H1 (cell line): ENCODE measurements around the gene ESYT1. TPM values are rescaled to one million over a fixed set of nuclear protein-coding genes. Genes with fewer than 3 reads are reported as not detected.

ENCODE experiments used
- CTCF ChIA-PET: fragments of 300-600 bp; sonication (Branson Sonifier 250); formaldehyde crosslinking; loops from one replicate; lab custom pipeline; 2021; ENCODE audit not compliant: partially characterized antibody; lab: Charles Lee
- POLR2A ChIA-PET: fragments of 300-600 bp; sonication (Branson Sonifier 250); formaldehyde crosslinking; loops from one replicate; lab custom pipeline; 2021; ENCODE audit warnings: inconsistent platforms; ENCODE audit not compliant: partially characterized antibody; lab: Charles Lee
- DNase-seq, 2 experiments: peaks; one replicate each; pipeline versions ENCODE4 v3.0.0 to v3.0.0-alpha.2; 2010 to 2022; ENCODE audit warnings: low spot score in 2 of 2, low read depth in 1 of 2, mixed read lengths in 1 of 2
- FAIRE-seq: peaks from 2 replicates; lab custom pipeline; 2011; peaks lifted over from hg19 to GRCh38; lab: Jason Lieb, UNC
- H2AFZ ChIP-seq: 2 replicates; pipeline ENCODE4 v1.8.1; 2012; ENCODE audit warnings: low read length, inconsistent platforms
- H2AK5ac ChIP-seq: 2 replicates; pipeline ENCODE4 v1.6.1; 2013; ENCODE audit warnings: low read depth, low read length
- H2BK120ac ChIP-seq: replicated peaks from 2 replicates; pipeline ENCODE3; 2013; ENCODE audit warnings: low read depth, low read length, inconsistent platforms
- H2BK12ac ChIP-seq: 2 replicates; pipeline ENCODE4 v1.6.1; 2013; ENCODE audit warnings: low read depth, low read length
- H2BK15ac ChIP-seq: 2 replicates; pipeline ENCODE4 v1.6.1; 2013; ENCODE audit warnings: low read length
- H2BK20ac ChIP-seq: 2 replicates; pipeline ENCODE4 v1.6.1; 2013; ENCODE audit warnings: low read length
- H2BK5ac ChIP-seq: 2 replicates; pipeline ENCODE4 v1.6.1; 2013; ENCODE audit warnings: low read depth, low read length
- H3K14ac ChIP-seq: 2 replicates; pipeline ENCODE4 v1.6.1; 2013; ENCODE audit warnings: inconsistent platforms; ENCODE audit not compliant: insufficient read length
- H3K18ac ChIP-seq: 2 replicates; pipeline ENCODE4 v1.6.1; 2013; ENCODE audit warnings: low read length; ENCODE audit errors: extremely low read depth
- H3K23ac ChIP-seq: 2 replicates; pipeline ENCODE4 v1.6.1; 2013; ENCODE audit warnings: inconsistent platforms; ENCODE audit not compliant: insufficient read length
- H3K23me2 ChIP-seq: 2 replicates; pipeline ENCODE4 v1.6.1; 2013; ENCODE audit warnings: low read depth, low read length
- H3K27ac ChIP-seq: 2 replicates; pipeline ENCODE4 v1.6.1; 2011; ENCODE audit warnings: low read depth, low read length, inconsistent platforms
- H3K27me3 ChIP-seq, 4 experiments: replicated peaks in 1 of 4; 1 replicate in 1 of 4; 2 replicates in 3 of 4; pipeline versions ENCODE4 v1.6.1 to v1.8.1; 2011 to 2013; ENCODE audit warnings: low read length in 3 of 4, mild to moderate bottlenecking in 3 of 4, inconsistent platforms in 2 of 4, mixed read lengths in 2 of 4, moderate library complexity in 1 of 4; ENCODE audit not compliant: control insufficient read depth in 3 of 4, insufficient read depth in 3 of 4; ENCODE audit errors: extremely low read depth in 1 of 4
- H3K36me3 ChIP-seq, 4 experiments: 2 replicates each; pipeline versions ENCODE4 v1.6.1 to v1.8.1; 2011 to 2013; ENCODE audit warnings: mild to moderate bottlenecking in 4 of 4, low read length in 3 of 4, moderate library complexity in 2 of 4, control low read depth in 1 of 4, inconsistent platforms in 1 of 4; ENCODE audit not compliant: insufficient read depth in 4 of 4, control insufficient read depth in 2 of 4
- H3K4ac ChIP-seq: replicated peaks from 2 replicates; pipeline ENCODE3; 2013; ENCODE audit warnings: low read length, low read depth, mixed read lengths, inconsistent platforms; ENCODE audit not compliant: insufficient read length
- H3K4me1 ChIP-seq, 4 experiments: replicated peaks in 1 of 4; 1 replicate in 1 of 4; 2 replicates in 3 of 4; pipeline versions ENCODE4 v1.6.1 to v1.8.1; 2011 to 2013; ENCODE audit warnings: low read length in 3 of 4, inconsistent platforms in 2 of 4, mixed read lengths in 1 of 4; ENCODE audit not compliant: insufficient read depth in 4 of 4, control insufficient read depth in 3 of 4
- H3K4me2 ChIP-seq, 2 experiments: 2 replicates each; pipeline versions ENCODE4 v1.6.1 to v1.8.1; 2011 to 2013; ENCODE audit warnings: low read depth in 2 of 2, low read length in 2 of 2, control low read depth in 1 of 2, inconsistent platforms in 1 of 2, mild to moderate bottlenecking in 1 of 2; ENCODE audit not compliant: insufficient read depth in 1 of 2
- H3K4me3 ChIP-seq, 4 experiments: fragments of 200-600, 300-600 bp in 1 of 4; sonication (generic), shearing (Covaris generic), sonication (Bioruptor Twin) in 1 of 4; 2 replicates each; pipeline versions ENCODE4 v1.5.1 to v1.8.1; 2011 to 2016; ENCODE audit warnings: low read length in 4 of 4, low read depth in 3 of 4, control low read depth in 2 of 4, inconsistent platforms in 2 of 4, mild to moderate bottlenecking in 2 of 4, mixed read lengths in 1 of 4, moderate library complexity in 1 of 4; ENCODE audit not compliant: insufficient read depth in 2 of 4; ENCODE audit errors: extremely low read depth in 1 of 4
- H3K56ac ChIP-seq: replicated peaks from 2 replicates; pipeline ENCODE3; 2013; ENCODE audit warnings: low read depth, mild to moderate bottlenecking, mixed read lengths, low read length, inconsistent platforms; ENCODE audit not compliant: insufficient read length
- H3K79me1 ChIP-seq: 2 replicates; pipeline ENCODE4 v1.6.1; 2013; ENCODE audit warnings: low read depth, low read length, control low read depth
- H3K79me2 ChIP-seq, 2 experiments: 2 replicates each; pipeline versions ENCODE4 v1.6.1 to v1.8.1; 2012 to 2013; ENCODE audit warnings: low read length in 2 of 2, mild to moderate bottlenecking in 2 of 2, inconsistent platforms in 1 of 2; ENCODE audit not compliant: insufficient read depth in 2 of 2, control insufficient read depth in 1 of 2
- H3K9ac ChIP-seq, 4 experiments: replicated peaks in 1 of 4; 1 replicate in 1 of 4; 2 replicates in 3 of 4; pipeline versions ENCODE4 v1.6.1 to v1.8.1; 2011 to 2013; ENCODE audit warnings: low read depth in 3 of 4, low read length in 3 of 4, control low read depth in 2 of 4, mild to moderate bottlenecking in 2 of 4, moderate library complexity in 2 of 4, inconsistent platforms in 1 of 4; ENCODE audit errors: extremely low read depth in 1 of 4
- H3K9me3 ChIP-seq, 2 experiments: 2 replicates each; pipeline versions ENCODE4 v1.6.1 to v1.8.1; 2012 to 2013; ENCODE audit warnings: mild to moderate bottlenecking in 2 of 2, moderate library complexity in 2 of 2, control low read depth in 1 of 2, inconsistent platforms in 1 of 2, low read depth in 1 of 2, low read length in 1 of 2, mixed read lengths in 1 of 2; ENCODE audit not compliant: insufficient read depth in 2 of 2
- H4K20me1 ChIP-seq, 2 experiments: replicated peaks in 1 of 2; 2 replicates each; pipeline versions ENCODE3 to v1.8.1; 2011 to 2013; ENCODE audit warnings: inconsistent platforms in 2 of 2, low read length in 2 of 2, mild to moderate bottlenecking in 1 of 2; ENCODE audit not compliant: insufficient read depth in 2 of 2, control insufficient read depth in 1 of 2
- H4K5ac ChIP-seq: 2 replicates; pipeline ENCODE4 v1.6.1; 2013; ENCODE audit warnings: low read length, low read depth, mixed read lengths, inconsistent platforms; ENCODE audit not compliant: insufficient read length
- H4K8ac ChIP-seq: 2 replicates; pipeline ENCODE4 v1.8.0; 2013; ENCODE audit warnings: mild to moderate bottlenecking, moderate library complexity, low read length, inconsistent platforms; ENCODE audit not compliant: insufficient read depth; ENCODE audit errors: extremely low read depth
- H4K91ac ChIP-seq: replicated peaks from 2 replicates; pipeline ENCODE3; 2013; ENCODE audit warnings: low read length, mixed read lengths, inconsistent platforms; ENCODE audit not compliant: insufficient read length
- CEBPB ChIP-seq: IDR thresholded peaks from 2 replicates; pipeline ENCODE4 v1.6.1; 2012; ENCODE audit warnings: low read depth, low read length
- CREB1 ChIP-seq: IDR thresholded peaks from 2 replicates; pipeline ENCODE4 v1.6.1; 2012; ENCODE audit warnings: inconsistent platforms
- EP300 ChIP-seq, 2 experiments: IDR thresholded peaks; 1 replicate in 1 of 2; 2 replicates in 1 of 2; pipeline ENCODE4 v1.6.1; 2011 to 2012; ENCODE audit warnings: low read depth in 2 of 2, low read length in 2 of 2, mild to moderate bottlenecking in 2 of 2, borderline replicate concordance in 1 of 2, inconsistent platforms in 1 of 2, moderate library complexity in 1 of 2
- HDAC6 ChIP-seq: IDR thresholded peaks from one replicate; pipeline ENCODE4 v1.7.1; 2012; ENCODE audit warnings: low read depth, mild to moderate bottlenecking, inconsistent platforms, low read length, moderate library complexity
- JUN ChIP-seq: IDR thresholded peaks from 2 replicates; pipeline ENCODE4 v1.6.1; 2011; ENCODE audit warnings: low read depth, mild to moderate bottlenecking, improper control_type of control experiment, low read length
- JUND ChIP-seq: IDR thresholded peaks from 2 replicates; pipeline ENCODE4 v1.6.1; 2011; ENCODE audit warnings: mild to moderate bottlenecking, improper control_type of control experiment, low read length
- NANOG ChIP-seq: IDR thresholded peaks from 2 replicates; pipeline ENCODE4 v1.6.1; 2011; ENCODE audit warnings: low read length, low read depth, mild to moderate bottlenecking, inconsistent platforms; ENCODE audit not compliant: insufficient read depth, poor library complexity, severe bottlenecking
- POLR2AphosphoS5 ChIP-seq: IDR thresholded peaks from 2 replicates; pipeline ENCODE4 v1.6.1; 2011; ENCODE audit warnings: low read depth, low read length
- RFX5 ChIP-seq: IDR thresholded peaks from 2 replicates; pipeline ENCODE4 v1.6.1; 2011; ENCODE audit warnings: low read depth, low read length, improper control_type of control experiment, borderline replicate concordance
- SIRT6 ChIP-seq: IDR thresholded peaks from one replicate; pipeline ENCODE4 v1.7.1; 2012; ENCODE audit warnings: low read length, inconsistent platforms
- SP1 ChIP-seq: IDR thresholded peaks from 2 replicates; pipeline ENCODE4 v1.6.1; 2011; ENCODE audit warnings: low read depth, low read length
- SRF ChIP-seq: IDR thresholded peaks from 2 replicates; pipeline ENCODE4 v1.6.1; 2011; ENCODE audit warnings: mild to moderate bottlenecking, low read depth, low read length, moderate library complexity
- WGBS, 2 experiments: shearing (Covaris generic) in 1 of 2; methylation state at CpG; one replicate each; pipeline versions ENCODE4 v1.1.6 to v1.1.7; 2013 to 2015; ENCODE audit warnings: low lambda C conversion rate in 2 of 2, mixed read lengths in 2 of 2, inconsistent platforms in 1 of 2, low coverage in 1 of 2, missing lambda C conversion rate in 1 of 2; ENCODE audit not compliant: insufficient replicate concordance in 2 of 2, insufficient coverage in 1 of 2, insufficient read length in 1 of 2; ENCODE audit errors: extremely low coverage in 1 of 2, missing lambda C conversion rate in 1 of 2; 5-methylcytosine and 5-hydroxymethylcytosine counted together
- polyA plus RNA-seq, 7 experiments: library from polyadenylated mRNA; depleted of rRNA in 3 of 7; stranded (reverse) in 5 of 7; unstranded in 2 of 7; fragments of >200 nt in 5 of 7; fragments of 200-250 nt in 2 of 7; gene quantifications; 1 replicate in 5 of 7; 2 replicates in 1 of 7; 4 replicates in 1 of 7; pipeline versions ENCODE4 v1.2.1 to v1.2.3, GENCODE V29; 2011 to 2013; ENCODE audit warnings: missing spikeins in 2 of 7, mixed read lengths in 2 of 7
- total RNA-seq: library from RNA; stranded (reverse); fragmentation: NEBNext Ultra II Directional; extraction: Animal tissue kit (Norgen Biotek cat#: 25700); gene quantifications from 2 replicates; pipeline ENCODE4 v1.2.1, GENCODE V29; 2021

ESYT1 gene
- total and polyA plus RNA-seq, 2 of the 8 experiments (the other 6 are each of a cell fraction or from before 2014, with no cell fraction given) = 86.9 to 165 TPM

- H3K27me3 ChIP-seq = no peaks in the 10 kb centered on the region
- peak overlapping the region; percentile 92 for H3K27ac ChIP-seq
- H3K23ac ChIP-seq = no peak overlapping the region
- peak overlapping the region; percentile 79 to 95 (median 86) for H3K9ac ChIP-seq
- H3K79me1 ChIP-seq = peaks cover 6% of the 10 kb centered on the region; the same call in 1 of the 2 replicates
- no peaks in the 10 kb centered on the region; a peak in 1 of 4 replicates for H3K9me3 ChIP-seq
- H2AFZ ChIP-seq = peak overlapping the region; percentile 99
- H2BK15ac ChIP-seq = peak overlapping the region; percentile 100
- H3K36me3 ChIP-seq = peaks cover 0 to 2% (median 0%) of the 10 kb centered on the region in 4 experiments; a peak in 4 of 8 replicates
- H3K4me2 ChIP-seq = peak overlapping the region; percentile 62 to 97
- DNase-seq (peak; percentile 82 to 98), FAIRE-seq (no peak)
- no peak overlapping the region for H3K4ac ChIP-seq
- H3K4me3 ChIP-seq = peak overlapping the region; percentile 74 to 89 (median 80)
- H2BK120ac ChIP-seq = peak overlapping the region; percentile 96
- peak overlapping the region; percentile 98 for H4K91ac ChIP-seq
- peaks cover 3 to 17% (median 11%) of the 10 kb centered on the region in 4 experiments for H3K4me1 ChIP-seq
- POLR2A ChIA-PET = interaction anchor here (0.6 to 8.9 kb wide), 32 partner anchors 13 to 355 kb away, joined by 3 to 112 read pairs (median 4); partner anchors contain the start of genes ESYT1, IKZF4, MYL6 and PA2G4
- H4K8ac ChIP-seq = peak overlapping the region; percentile 99
- 0 out of 2 replicates have a peak overlapping the region, but pooled peaks have one; percentile 61 for H2BK20ac ChIP-seq
- peak overlapping the region; percentile 98 for H2BK5ac ChIP-seq
- H3K23me2 ChIP-seq = peaks cover 7% of the 10 kb centered on the region; the same call in 1 of the 2 replicates
- peak overlapping the region; percentile 100 for H4K5ac ChIP-seq
- peak overlapping the region; percentile 100 for H2BK12ac ChIP-seq
- H3K14ac ChIP-seq = no peak overlapping the region
- peaks cover 2 to 10% of the 10 kb centered on the region in 2 experiments for H4K20me1 ChIP-seq
- CTCF ChIA-PET = interaction anchor here (0.6 to 5.1 kb wide), 21 partner anchors 11 to 362 kb away, joined by 3 to 31 read pairs (median 5); partner anchors contain the start of genes ORMDL2, PA2G4, RNF41 and SARNP
- peak overlapping the region; percentile 100 for H3K18ac ChIP-seq
- H3K79me2 ChIP-seq = peaks cover 0 to 27% of the 10 kb centered on the region in 2 experiments; a peak in 2 of 4 replicates
- WGBS, 2 experiments = 4% methylated on average over 50 of the region's 50 CpGs; no CpG with 5 or more reads in 1 of the 2 experiments
- peak overlapping the region; percentile 97 for H3K56ac ChIP-seq
- H2AK5ac ChIP-seq = no peak overlapping the region
- TF ChIP-seq CEBPB (no peak), RFX5 (no peak), CREB1 (0 out of 2 replicates have a peak, but pooled peaks have one; percentile 35), POLR2AphosphoS5 (0 out of 2 replicates have a peak, but pooled peaks have one; percentile 65), SP1 (no peak), SRF (no peak), SIRT6 (no peak), HDAC6 (no peak), EP300 (IDR thresholded peaks at IDR 0.05; ENCODE audit: borderline replicate concordance in 1 of 2, low read depth in 2 of 2, low read length in 2 of 2) (0 out of 3 replicates have a peak, but pooled peaks of 1 of the 2 experiments have one; percentile 38), NANOG (no peak), JUN (no peak), JUND (no peak; the same call in 1 of the 2 replicates)
Measured at GRCh38 chr12:56078931-56079722, 48.9 kb upstream of the ESYT1 start.
